K562 (cell line): ENCODE results near the gene PRM1. TPM values are rescaled to one million over a fixed set of nuclear protein-coding genes. Genes with fewer than 3 reads are reported as not detected.

Experiments used
- ARHGAP35 ChIP-seq: fragments of 450-650 bp; IDR thresholded peaks from 2 replicates; pipeline ENCODE4 v1.6.1; 2018; ENCODE audit not compliant: partially characterized antibody
- ATF1 ChIP-seq, 2 experiments: fragments of 450-650 bp in 1 of 2; IDR thresholded peaks; 2 replicates each; pipeline ENCODE4 v1.6.1; 2016; ENCODE audit warnings: missing compliant biosample characterization in 1 of 2, missing genetic modification characterization in 1 of 2
- CBX1 ChIP-seq: sonication (generic); IDR thresholded peaks from 2 replicates; pipeline ENCODE4 v1.6.1; 2016; ENCODE audit warnings: antibody characterized with exemption, low read depth, mild to moderate bottlenecking
- CBX2 ChIP-seq: fragments of 200-600 bp; sonication (generic); IDR thresholded peaks from one replicate; pipeline ENCODE4 v1.6.1; 2012; ENCODE audit warnings: mild to moderate bottlenecking, low read length, inconsistent platforms; ENCODE audit not compliant: insufficient read depth, poor library complexity, severe bottlenecking
- CREM ChIP-seq: IDR thresholded peaks from 2 replicates; pipeline ENCODE4 v1.6.1; 2014; ENCODE audit warnings: antibody characterized with exemption, low read depth
- DPF2 ChIP-seq: fragments of 450-650 bp; IDR thresholded peaks from 2 replicates; pipeline ENCODE4 v1.6.1; 2016
- ELF1 ChIP-seq: fragments of 200-800 bp; sonication (Bioruptor generic); IDR thresholded peaks from 2 replicates; pipeline ENCODE4 v1.6.1; 2016; ENCODE audit warnings: missing genetic modification characterization, missing compliant biosample characterization
- ERF ChIP-seq: fragments of 450-650 bp; formaldehyde crosslinking; IDR thresholded peaks from 2 replicates; pipeline ENCODE4 v1.4.0; 2020; ENCODE audit warnings: mild to moderate bottlenecking, mixed read lengths
- EZH2 ChIP-seq: IDR thresholded peaks from 2 replicates; pipeline ENCODE4 v1.6.1; 2012; ENCODE audit warnings: low read depth, mild to moderate bottlenecking, inconsistent platforms, low read length, borderline replicate concordance
- FOXM1 ChIP-seq, 2 experiments: fragments of 450-650 bp in 1 of 2; sonication (generic) in 1 of 2; formaldehyde crosslinking in 1 of 2; IDR thresholded peaks; 2 replicates each; pipeline versions ENCODE4 v1.6.1 to v1.9.0; 2017 to 2022; ENCODE audit warnings: low read depth in 2 of 2, mild to moderate bottlenecking in 2 of 2, missing genetic modification reagents in 1 of 2, moderate library complexity in 1 of 2
- MYC ChIP-seq, 2 experiments: fragments of 250-450 bp in 1 of 2; sonication (Bioruptor Pico) in 1 of 2; IDR thresholded peaks; 2 replicates each; pipeline versions ENCODE4 v1.5.1 to v1.6.1; 2012 to 2021; ENCODE audit warnings: low read depth in 2 of 2, borderline replicate concordance in 1 of 2, improper control_type of control experiment in 1 of 2, low read length in 1 of 2, mild to moderate bottlenecking in 1 of 2, moderate library complexity in 1 of 2
- PHB ChIP-seq: fragments of 250-450 bp; sonication (Bioruptor Pico); IDR thresholded peaks from 2 replicates; pipeline ENCODE4 v1.5.0; 2021
- PML ChIP-seq: IDR thresholded peaks from 2 replicates; pipeline ENCODE4 v1.6.1; 2012; ENCODE audit warnings: low read length, inconsistent platforms
- PTTG1 ChIP-seq: fragments of 450-650 bp; IDR thresholded peaks from 2 replicates; pipeline ENCODE4 v1.6.1; 2016; ENCODE audit warnings: low read depth, mild to moderate bottlenecking, missing genetic modification characterization, missing compliant biosample characterization
- ZNF780A ChIP-seq: fragments of 250-450 bp; sonication (Bioruptor Pico); IDR thresholded peaks from 2 replicates; pipeline ENCODE4 v1.5.0; 2021; ENCODE audit warnings: mild to moderate bottlenecking
- polyA plus RNA-seq, 8 experiments: library from polyadenylated mRNA; depleted of rRNA in 4 of 8; stranded (reverse) in 5 of 8; unstranded in 3 of 8; fragments of >200 nt; fragmentation: Nextera tagmentation in 2 of 8; fragmentation: Illumina TruSeq in 1 of 8; extraction: Ambion mirVana in 2 of 8; extraction: Trizol in 1 of 8; gene quantifications; 2 replicates each; pipeline versions ENCODE4 v1.2.1 to v1.2.3, GENCODE V29; 2011 to 2014; ENCODE audit warnings: inconsistent platforms in 1 of 8, missing spikeins in 1 of 8
- total RNA-seq, 7 experiments: library from RNA; depleted of rRNA in 6 of 7; stranded (reverse); fragments of >200 nt in 6 of 7; fragmentation: Illumina TruSeq in 2 of 7; extraction: Trizol in 2 of 7; gene quantifications; 2 replicates each; pipeline versions ENCODE4 v1.2.1 to v1.2.3, GENCODE V29; 2011 to 2021; ENCODE audit warnings: low replicate concordance in 1 of 7
- TF ChIP-seq, protein P1 (sequence below), 2 experiments: fragments of 450-650 bp; IDR thresholded peaks; 2 replicates each; pipeline ENCODE4 v1.6.1; 2016
- TF ChIP-seq, protein P2 (sequence below): fragments of 450-650 bp; IDR thresholded peaks from 2 replicates; pipeline ENCODE4 v1.6.1; 2017; ENCODE audit warnings: antibody characterized with exemption
- TF ChIP-seq, protein P3 (sequence below): fragments of 250-450 bp; sonication (Bioruptor Pico); IDR thresholded peaks from 2 replicates; pipeline ENCODE4 v1.5.0; 2021
- TF ChIP-seq, protein P4 (sequence below): fragments of 250-450 bp; sonication (Bioruptor Pico); IDR thresholded peaks from 2 replicates; pipeline ENCODE4 v1.4.0; 2020; ENCODE audit warnings: mild to moderate bottlenecking, moderate library complexity, borderline replicate concordance

PRM1 gene
- total and polyA plus RNA-seq, 9 of the 15 experiments (the other 6 are each of a cell fraction or from before 2014, with no cell fraction given) = not detected

DNA sequence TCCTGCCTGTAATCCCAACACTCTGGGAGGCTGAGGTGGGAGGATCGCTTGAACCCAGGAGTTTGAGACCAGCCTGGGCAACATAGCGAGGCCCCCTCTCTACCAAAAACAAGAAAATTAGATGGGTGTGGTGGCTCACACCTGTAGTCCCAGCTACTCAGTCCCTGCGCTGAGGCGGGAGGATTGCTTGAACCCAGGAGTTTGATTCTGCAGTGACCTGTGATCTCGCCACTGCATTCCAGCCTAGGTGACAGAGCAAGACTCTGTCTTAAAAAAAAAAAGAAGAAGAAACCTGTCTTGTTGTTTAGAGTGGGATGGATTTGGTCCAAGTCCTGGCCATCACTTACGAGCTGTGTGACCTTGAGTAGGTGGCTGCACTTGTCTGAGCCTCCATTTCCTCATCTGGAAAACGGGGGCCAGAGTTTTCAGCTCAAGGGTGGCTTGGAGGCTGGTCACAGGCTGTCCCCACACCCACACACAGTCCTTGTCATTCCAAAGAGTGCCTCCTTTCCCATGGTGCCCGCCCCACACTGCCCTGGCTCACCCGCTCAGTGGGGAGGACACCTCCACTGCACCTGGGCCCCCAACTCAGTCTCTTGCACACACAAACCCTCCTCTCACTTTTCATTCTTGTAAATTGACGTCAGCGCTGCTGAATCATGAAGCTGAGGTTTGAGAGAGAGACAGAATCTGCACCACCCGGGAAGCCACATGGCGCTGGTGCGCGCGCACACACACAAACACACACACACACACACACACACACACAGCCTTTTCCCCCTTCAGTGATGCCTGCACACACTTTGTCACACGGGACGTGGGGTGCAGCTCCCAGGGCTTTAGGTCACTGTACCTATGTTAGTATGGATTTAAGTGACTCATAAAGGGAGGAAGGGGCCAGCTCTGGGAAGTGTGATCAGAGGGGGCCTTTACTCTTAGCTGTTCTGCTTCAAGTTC, 29.3 kb downstream of the PRM1 start (continued):
- TF ChIP-seq ERF (CRISPR knock-in tag) = no peak
- TF ChIP-seq ZNF780A (CRISPR knock-in tag) = no peak
- no peak for TF ChIP-seq PHB (CRISPR knock-in tag)
- TF ChIP-seq, protein P1, sequence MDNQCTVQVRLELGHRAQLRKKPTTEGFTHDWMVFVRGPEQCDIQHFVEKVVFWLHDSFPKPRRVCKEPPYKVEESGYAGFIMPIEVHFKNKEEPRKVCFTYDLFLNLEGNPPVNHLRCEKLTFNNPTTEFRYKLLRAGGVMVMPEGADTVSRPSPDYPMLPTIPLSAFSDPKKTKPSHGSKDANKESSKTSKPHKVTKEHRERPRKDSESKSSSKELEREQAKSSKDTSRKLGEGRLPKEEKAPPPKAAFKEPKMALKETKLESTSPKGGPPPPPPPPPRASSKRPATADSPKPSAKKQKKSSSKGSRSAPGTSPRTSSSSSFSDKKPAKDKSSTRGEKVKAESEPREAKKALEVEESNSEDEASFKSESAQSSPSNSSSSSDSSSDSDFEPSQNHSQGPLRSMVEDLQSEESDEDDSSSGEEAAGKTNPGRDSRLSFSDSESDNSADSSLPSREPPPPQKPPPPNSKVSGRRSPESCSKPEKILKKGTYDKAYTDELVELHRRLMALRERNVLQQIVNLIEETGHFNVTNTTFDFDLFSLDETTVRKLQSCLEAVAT (IDR thresholded peaks at IDR 0.05) = peak in 1 of 2 experiments; percentile 40; a peak in 1 of 4 replicates
- TF ChIP-seq, protein P2, sequence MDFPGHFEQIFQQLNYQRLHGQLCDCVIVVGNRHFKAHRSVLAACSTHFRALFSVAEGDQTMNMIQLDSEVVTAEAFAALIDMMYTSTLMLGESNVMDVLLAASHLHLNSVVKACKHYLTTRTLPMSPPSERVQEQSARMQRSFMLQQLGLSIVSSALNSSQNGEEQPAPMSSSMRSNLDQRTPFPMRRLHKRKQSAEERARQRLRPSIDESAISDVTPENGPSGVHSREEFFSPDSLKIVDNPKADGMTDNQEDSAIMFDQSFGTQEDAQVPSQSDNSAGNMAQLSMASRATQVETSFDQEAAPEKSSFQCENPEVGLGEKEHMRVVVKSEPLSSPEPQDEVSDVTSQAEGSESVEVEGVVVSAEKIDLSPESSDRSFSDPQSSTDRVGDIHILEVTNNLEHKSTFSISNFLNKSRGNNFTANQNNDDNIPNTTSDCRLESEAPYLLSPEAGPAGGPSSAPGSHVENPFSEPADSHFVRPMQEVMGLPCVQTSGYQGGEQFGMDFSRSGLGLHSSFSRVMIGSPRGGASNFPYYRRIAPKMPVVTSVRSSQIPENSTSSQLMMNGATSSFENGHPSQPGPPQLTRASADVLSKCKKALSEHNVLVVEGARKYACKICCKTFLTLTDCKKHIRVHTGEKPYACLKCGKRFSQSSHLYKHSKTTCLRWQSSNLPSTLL = no peak
- no peak for TF ChIP-seq CBX1
- peak; percentile 77 for TF ChIP-seq CREM
- TF ChIP-seq FOXM1 (IDR thresholded peaks at IDR 0.05; ENCODE audit: low read depth) = no peak
- TF ChIP-seq FOXM1 (CRISPR knock-in tag; IDR thresholded peaks at IDR 0.05; ENCODE audit: low read depth) = no peak
- peak; percentile 66 for TF ChIP-seq DPF2
- TF ChIP-seq ARHGAP35 = no peak
- TF ChIP-seq, protein P3, sequence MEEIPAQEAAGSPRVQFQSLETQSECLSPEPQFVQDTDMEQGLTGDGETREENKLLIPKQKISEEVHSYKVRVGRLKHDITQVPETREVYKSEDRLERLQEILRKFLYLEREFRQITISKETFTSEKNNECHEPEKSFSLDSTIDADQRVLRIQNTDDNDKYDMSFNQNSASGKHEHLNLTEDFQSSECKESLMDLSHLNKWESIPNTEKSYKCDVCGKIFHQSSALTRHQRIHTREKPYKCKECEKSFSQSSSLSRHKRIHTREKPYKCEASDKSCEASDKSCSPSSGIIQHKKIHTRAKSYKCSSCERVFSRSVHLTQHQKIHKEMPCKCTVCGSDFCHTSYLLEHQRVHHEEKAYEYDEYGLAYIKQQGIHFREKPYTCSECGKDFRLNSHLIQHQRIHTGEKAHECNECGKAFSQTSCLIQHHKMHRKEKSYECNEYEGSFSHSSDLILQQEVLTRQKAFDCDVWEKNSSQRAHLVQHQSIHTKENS (CRISPR knock-in tag) = no peak
- TF ChIP-seq PML = no peak; the same call in 1 of the 2 replicates
- TF ChIP-seq, protein P4, sequence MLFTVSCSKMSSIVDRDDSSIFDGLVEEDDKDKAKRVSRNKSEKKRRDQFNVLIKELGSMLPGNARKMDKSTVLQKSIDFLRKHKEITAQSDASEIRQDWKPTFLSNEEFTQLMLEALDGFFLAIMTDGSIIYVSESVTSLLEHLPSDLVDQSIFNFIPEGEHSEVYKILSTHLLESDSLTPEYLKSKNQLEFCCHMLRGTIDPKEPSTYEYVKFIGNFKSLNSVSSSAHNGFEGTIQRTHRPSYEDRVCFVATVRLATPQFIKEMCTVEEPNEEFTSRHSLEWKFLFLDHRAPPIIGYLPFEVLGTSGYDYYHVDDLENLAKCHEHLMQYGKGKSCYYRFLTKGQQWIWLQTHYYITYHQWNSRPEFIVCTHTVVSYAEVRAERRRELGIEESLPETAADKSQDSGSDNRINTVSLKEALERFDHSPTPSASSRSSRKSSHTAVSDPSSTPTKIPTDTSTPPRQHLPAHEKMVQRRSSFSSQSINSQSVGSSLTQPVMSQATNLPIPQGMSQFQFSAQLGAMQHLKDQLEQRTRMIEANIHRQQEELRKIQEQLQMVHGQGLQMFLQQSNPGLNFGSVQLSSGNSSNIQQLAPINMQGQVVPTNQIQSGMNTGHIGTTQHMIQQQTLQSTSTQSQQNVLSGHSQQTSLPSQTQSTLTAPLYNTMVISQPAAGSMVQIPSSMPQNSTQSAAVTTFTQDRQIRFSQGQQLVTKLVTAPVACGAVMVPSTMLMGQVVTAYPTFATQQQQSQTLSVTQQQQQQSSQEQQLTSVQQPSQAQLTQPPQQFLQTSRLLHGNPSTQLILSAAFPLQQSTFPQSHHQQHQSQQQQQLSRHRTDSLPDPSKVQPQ (CRISPR knock-in tag) = no peak
- no peak for TF ChIP-seq EZH2
- peak; percentile 78 for TF ChIP-seq MYC (IDR thresholded peaks at IDR 0.05; ENCODE audit: low read depth, low read length)
- no peak for TF ChIP-seq MYC (CRISPR knock-in tag; IDR thresholded peaks at IDR 0.05; ENCODE audit: borderline replicate concordance, low read depth)
- TF ChIP-seq CBX2 = no peak
- TF ChIP-seq PTTG1 (tag) = no peak
- TF ChIP-seq ELF1 (tag) = 0 out of 2 replicates have a peak, but pooled peaks have one; percentile 33
- TF ChIP-seq ATF1 (CRISPR knock-in tag; IDR thresholded peaks at IDR 0.05) = no peak
- TF ChIP-seq ATF1 (tag; IDR thresholded peaks at IDR 0.05) = peak; percentile 75
